GM18873 (cell line): ENCODE data around the gene PI4K2B.
"Not testable (repeated sequence)": the region's sequence is repeated elsewhere in the genome, so short reads cannot be mapped to it uniquely, and the experiment has no call there.

ENCODE experiments used
- ATAC-seq: cut with Tn5 transposase; IDR thresholded peaks from one replicate; pipeline ENCODE4 v1.9.1; 2021; ENCODE audit warnings: mild to moderate bottlenecking, moderate library complexity, moderate number of reproducible peaks; ENCODE audit not compliant: unreplicated experiment, low FRiP score

Gene PI4K2B

GRCh38 chr4:25233737-25234389, at the start of gene PI4K2B:
PI4K2B (plus strand) TSS chr4:25234033; CDS start chr4:25234164, 131 bp downstream.
- peak; percentile 53 for ATAC-seq

GRCh38 chr4:25184056-25184455, 49.8 kb upstream of the PI4K2B start:
- ATAC-seq, result no peak

DNA sequence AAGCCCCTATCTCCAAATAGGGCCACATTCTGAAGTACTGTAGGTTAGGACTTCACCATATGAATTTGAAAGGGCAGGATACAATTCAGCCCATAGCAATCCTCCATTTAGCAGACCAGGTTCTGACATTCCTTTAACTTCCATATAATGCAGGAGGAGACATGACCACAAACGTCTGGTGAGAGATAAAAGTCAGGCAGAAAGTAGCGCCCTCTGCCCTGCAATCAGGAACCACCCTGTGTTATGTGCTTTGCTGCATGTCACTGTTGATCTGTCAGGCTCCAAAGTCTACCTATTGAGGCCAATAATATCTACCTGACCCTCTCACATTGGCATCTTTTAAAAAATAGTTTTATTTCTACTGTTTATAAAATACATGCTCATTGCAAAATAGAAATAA, 43.4 kb upstream of the PI4K2B start:
- ATAC-seq, result no peak

DNA sequence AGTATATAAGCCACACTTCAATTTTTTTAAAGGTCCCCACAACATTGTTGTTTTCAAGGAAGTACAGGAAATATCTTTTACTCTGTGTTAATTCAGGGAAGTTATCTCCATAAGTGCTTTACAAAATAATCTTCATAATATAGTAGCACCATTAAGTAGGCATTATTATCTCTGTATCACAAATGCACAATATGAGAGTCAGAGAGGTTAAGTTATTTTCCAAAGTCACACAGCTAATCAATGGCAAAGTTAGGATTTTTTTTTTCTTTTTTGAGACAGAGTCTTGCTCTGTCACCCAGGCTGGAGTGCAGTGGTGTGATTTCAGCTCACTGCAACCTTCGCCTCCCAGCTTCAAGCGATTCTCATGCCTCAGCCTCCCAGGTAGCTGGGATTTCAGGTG, 35.1 kb upstream of the PI4K2B start:
- ATAC-seq, result no peak

DNA sequence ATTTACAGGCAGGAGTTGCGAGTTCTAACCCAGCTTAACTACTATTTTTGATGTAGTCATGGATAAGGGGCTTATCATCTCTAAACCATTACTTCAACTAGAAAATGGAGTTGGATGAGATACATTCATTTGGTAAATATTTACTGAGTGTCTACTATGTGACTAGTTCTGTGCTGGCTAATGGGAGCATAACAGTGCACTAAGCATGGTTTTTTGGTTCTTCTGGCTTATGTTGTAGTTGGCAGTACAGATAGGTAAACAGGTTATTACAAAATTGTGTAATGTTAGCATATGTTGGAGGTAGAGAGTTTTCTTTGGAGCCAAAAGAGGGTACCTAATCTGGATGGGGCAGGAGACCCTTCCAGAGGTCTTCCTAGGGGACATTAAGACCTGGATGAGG, 25.8 kb upstream of the PI4K2B start:
- no peak for ATAC-seq

DNA sequence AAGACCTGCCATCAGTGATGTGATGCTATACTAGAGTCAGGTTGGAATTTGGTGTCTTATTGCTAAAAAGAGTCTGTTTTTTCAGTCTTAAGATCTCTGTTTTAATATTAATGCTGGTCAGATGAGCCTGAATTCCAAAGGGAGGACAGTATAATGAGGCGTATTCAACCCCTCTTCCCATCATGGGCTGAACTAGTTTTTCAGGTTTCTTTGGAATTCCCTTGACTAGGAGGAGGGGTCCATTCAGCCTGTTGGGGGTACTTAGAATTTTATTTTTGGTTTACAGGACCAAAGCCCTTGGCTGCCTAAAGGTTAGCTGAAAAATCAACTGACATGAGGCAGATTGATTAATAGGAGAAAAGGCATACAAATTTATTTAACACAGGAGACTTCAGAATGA, 24.1 kb upstream of the PI4K2B start:
- ATAC-seq, result no peak

DNA sequence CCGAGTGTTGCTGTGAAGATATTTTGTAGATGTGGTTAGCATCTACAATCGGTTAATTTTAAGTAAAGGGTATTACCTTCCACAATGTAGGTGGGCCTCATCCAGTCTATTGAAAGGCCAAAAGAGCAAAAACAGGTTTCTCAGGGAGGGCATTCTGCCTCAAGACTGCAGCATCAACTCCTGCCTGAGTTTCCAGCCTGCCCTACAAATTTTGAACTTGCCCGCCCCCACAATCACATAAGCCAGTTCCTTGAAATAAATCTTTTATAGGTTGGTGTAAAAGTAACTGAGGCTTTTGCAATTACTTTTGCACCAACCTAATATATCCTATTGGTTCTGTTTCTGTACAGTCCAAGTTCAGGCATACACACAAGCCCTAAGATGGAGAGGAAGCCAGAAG, 22.1 kb upstream of the PI4K2B start:
- no peak for ATAC-seq

DNA sequence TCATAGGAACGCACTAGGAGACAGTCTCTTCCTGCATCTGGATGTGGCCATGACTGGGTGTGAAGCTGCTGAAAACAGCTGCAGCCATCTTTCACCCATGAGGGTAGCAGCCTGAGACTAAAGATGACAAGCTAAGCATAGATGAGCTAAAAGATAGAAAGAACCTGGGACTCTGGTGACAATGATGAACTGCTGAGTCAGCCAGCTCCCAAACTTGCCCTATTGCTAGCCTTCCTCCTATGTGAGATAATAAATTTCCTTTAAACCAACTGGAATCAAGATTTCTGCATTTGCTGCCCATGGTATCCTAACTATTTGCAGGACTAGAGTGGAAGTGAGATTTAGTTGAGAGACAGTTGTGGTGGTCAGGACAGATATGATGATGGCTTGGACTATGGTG, 21.0 kb upstream of the PI4K2B start:
- ATAC-seq, result no peak

DNA sequence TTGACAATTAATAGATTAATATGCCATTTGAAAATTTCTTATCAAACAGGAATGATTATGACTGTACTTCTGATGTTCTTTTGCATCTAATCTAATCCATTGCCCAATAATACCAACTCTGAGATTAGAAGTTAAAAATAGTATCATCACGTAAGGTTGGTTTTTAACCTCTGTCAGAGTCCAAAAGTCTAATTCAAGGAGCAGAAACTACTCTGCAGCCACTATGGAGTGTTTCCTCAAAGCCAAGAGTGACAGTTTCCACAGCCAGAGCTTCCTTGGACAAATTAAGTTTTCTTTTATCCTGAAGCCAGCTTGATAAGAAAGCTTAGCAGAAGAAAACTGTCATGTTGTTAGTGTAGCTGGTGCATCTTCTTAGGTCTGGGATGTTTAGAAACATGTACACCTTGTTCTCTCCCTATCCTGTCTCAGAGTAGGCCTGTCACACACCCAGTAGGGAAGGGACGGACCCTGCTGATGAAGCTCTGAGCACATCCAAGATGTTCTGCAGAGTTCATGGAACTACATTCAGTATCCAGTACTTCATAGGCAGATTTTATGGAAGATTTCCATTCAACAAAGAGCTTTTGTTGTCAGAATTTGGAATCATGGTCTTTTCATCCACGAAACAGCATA, 20.4 kb upstream of the PI4K2B start:
- ATAC-seq, result no peak

- ATAC-seq, result not testable (repeated sequence)
Observed at GRCh38 chr4:25214750-25215149, 19.1 kb upstream of the PI4K2B start.

DNA sequence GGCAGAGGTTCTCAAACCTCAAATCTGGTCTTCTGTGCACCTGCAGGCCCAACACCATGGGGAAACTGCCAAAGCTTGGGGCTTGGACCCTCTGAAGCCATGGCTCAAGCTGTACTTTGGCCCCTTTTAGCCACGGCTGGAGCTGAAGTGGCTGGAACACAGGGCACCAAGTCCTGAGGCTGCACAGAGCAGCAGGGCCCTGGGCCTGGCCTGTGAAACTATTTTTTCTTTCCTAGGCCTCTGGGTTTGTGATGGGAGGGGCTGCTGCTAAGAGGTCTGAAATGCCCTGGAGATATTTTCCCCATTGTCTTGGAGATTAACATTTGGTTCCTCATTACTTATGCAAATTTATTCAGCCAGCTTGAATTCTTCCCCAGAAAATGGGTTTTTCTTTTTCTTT, 18.3 kb upstream of the PI4K2B start:
- no peak for ATAC-seq

GRCh38 chr4:25221377-25221776, 12.5 kb upstream of the PI4K2B start:
- no peak for ATAC-seq

DNA sequence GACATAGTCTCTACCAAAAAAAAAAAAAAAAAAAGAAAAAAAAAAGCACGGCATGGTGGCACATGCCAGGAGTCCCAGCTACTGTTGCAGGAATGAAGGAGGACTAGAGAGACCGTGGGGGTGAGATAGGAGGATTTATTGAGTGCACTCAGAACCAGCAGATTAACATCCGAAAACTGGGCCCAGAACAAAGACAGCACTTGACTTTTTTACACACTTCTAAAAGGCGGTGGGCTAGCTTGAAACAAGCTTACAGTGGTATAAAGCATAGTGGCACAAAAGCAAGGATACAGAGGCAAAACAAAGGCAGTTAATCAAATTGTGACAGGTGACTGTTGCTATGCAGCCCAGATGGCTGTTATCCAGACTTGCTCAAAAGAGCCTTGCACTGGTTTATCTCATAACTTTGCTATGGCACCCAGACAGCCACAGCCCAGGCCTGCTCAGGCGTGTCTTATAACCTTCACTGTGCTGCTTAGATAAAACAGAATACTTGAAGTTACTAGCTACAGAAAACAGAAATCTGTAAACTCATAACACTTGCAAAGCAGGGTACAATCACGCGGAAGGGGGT, 9.9 kb upstream of the PI4K2B start:
- ATAC-seq, result no peak

- no peak for ATAC-seq
Observed at GRCh38 chr4:25229804-25230203, 4.0 kb upstream of the PI4K2B start.

DNA sequence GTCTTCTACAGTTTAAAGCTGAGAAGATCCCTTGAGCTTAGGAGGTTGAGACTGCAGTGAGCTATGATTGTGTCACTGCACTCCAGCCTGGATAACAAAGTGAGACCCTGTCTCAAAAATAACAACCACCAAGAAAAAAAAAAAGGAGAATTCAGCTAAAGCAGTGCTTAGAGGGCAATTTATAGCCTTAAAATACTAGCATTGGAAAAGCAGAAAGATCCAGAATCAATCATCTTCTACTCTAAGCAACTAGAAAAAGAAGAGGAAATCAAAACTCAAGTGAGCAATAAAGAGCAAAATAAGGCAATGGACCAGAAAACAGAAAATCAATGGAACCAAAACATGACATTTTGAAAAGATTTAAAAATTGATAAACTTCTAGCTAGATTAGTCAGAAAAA, 639 bp upstream of the PI4K2B start:
- no peak for ATAC-seq

GRCh38 chr4:25234390-25235370, 847 bp downstream of the PI4K2B start:
- ATAC-seq, result peak; percentile 66

- ATAC-seq, result no peak
Observed at GRCh38 chr4:25235401-25235800, 1.6 kb downstream of the PI4K2B start.

DNA sequence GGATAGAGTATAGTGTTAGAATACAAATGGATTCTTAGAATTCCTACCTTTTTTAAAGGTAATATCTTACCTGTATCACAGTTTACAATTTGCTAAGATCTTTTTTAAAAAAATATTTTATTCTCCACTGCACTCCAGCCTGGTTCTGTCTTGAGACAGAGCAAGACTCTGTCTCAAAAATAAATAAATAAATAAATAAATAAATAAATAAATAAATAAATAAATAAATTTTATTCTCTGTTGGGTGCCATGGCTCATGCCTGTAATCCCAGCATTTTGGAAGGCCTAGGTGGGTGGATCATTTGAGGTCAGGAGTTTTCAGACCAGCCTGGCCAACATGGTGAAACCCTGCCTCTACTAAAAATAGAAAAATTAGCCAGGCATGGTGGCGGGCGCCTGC, 2.2 kb downstream of the PI4K2B start:
- not testable (repeated sequence) for ATAC-seq

DNA sequence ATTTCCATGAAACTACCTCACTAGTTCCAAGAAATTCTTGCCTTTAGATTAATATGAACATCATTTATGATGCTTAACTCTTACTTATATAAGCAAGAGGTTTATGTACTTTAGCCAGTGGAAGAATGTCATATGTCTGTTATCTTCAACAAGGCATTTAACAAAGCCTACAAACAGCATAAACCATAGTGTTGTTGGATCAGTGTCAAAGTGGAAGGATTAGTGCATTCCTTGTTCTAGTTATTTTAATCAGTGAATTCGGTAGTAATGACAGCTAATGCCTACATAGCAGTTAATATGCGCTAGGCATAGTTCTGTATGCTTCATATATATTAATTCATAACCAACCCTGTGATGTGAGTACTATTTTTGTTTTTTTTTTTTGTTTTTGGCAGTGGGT, 3.1 kb downstream of the PI4K2B start:
- ATAC-seq, result no peak

GRCh38 chr4:25238052-25238451, 4.2 kb downstream of the PI4K2B start:
- no peak for ATAC-seq

GRCh38 chr4:25239528-25239927, 5.7 kb downstream of the PI4K2B start:
- ATAC-seq, result not testable (repeated sequence)
